HG03159 (cell line): Measurements from ENCODE around the gene CCDC8.
"Not testable (repeated sequence)": the region's sequence is repeated elsewhere in the genome, so short reads cannot be mapped to it uniquely, and the experiment has no call there.

Experiments
- ATAC-seq: cut with Tn5 transposase; IDR thresholded peaks from one replicate; pipeline ENCODE4 v1.9.1; 2021; ENCODE audit warnings: mild to moderate bottlenecking, moderate library complexity; ENCODE audit not compliant: unreplicated experiment

The CCDC8 gene

GRCh38 chr19:46404753-46405468, 8.5 kb downstream of the CCDC8 start:
- no peak for ATAC-seq

GRCh38 chr19:46404055-46404752, 9.2 kb downstream of the CCDC8 start:
- ATAC-seq, result no peak

GRCh38 chr19:46402725-46403124, 10.6 kb downstream of the CCDC8 start:
- no peak for ATAC-seq

- not testable (repeated sequence) for ATAC-seq
Measured at GRCh38 chr19:46397801-46398479, 15.4 kb downstream of the CCDC8 start.

GRCh38 chr19:46394402-46394797, 19.0 kb downstream of the CCDC8 start:
- no peak for ATAC-seq

- no peak for ATAC-seq
Measured at GRCh38 chr19:46393456-46394401, 19.6 kb downstream of the CCDC8 start.

GRCh38 chr19:46392837-46393236, 20.5 kb downstream of the CCDC8 start:
- ATAC-seq, result no peak

GRCh38 chr19:46392252-46392801, 21.0 kb downstream of the CCDC8 start:
- no peak for ATAC-seq

- no peak for ATAC-seq
Measured at GRCh38 chr19:46391296-46392251, 21.8 kb downstream of the CCDC8 start.

GRCh38 chr19:46390866-46391265, 22.5 kb downstream of the CCDC8 start:
- ATAC-seq, result no peak

- ATAC-seq, result no peak
Measured at GRCh38 chr19:46390121-46390858, 23.1 kb downstream of the CCDC8 start.

- ATAC-seq, result no peak
Measured at GRCh38 chr19:46388311-46389095, 24.9 kb downstream of the CCDC8 start.

GRCh38 chr19:46387713-46388130, 25.6 kb downstream of the CCDC8 start:
- ATAC-seq, result no peak

- ATAC-seq, result no peak
Measured at GRCh38 chr19:46386996-46387712, 26.2 kb downstream of the CCDC8 start.

- ATAC-seq, result no peak
Measured at GRCh38 chr19:46386151-46386550, 27.2 kb downstream of the CCDC8 start.

GRCh38 chr19:46385636-46386035, 27.7 kb downstream of the CCDC8 start:
- ATAC-seq, result no peak

- no peak for ATAC-seq
Measured at GRCh38 chr19:46384396-46384795, 29.0 kb downstream of the CCDC8 start.
